H1 (cell line): ENCODE data around the gene SPIB. TPM values are rescaled to one million over a fixed set of nuclear protein-coding genes. Genes with fewer than 3 reads are reported as not detected.

Experiments
- CTCF ChIA-PET: fragments of 300-600 bp; sonication (Branson Sonifier 250); formaldehyde crosslinking; loops from one replicate; lab custom pipeline; 2021; ENCODE audit not compliant: partially characterized antibody; lab: Charles Lee
- POLR2A ChIA-PET: fragments of 300-600 bp; sonication (Branson Sonifier 250); formaldehyde crosslinking; loops from one replicate; lab custom pipeline; 2021; ENCODE audit warnings: inconsistent platforms; ENCODE audit not compliant: partially characterized antibody; lab: Charles Lee
- DNase-seq, 2 experiments: peaks; one replicate each; pipeline versions ENCODE4 v3.0.0 to v3.0.0-alpha.2; 2010 to 2022; ENCODE audit warnings: low spot score in 2 of 2, low read depth in 1 of 2, mixed read lengths in 1 of 2
- FAIRE-seq: peaks from 2 replicates; lab custom pipeline; 2011; peaks lifted over from hg19 to GRCh38; lab: Jason Lieb, UNC
- H2AFZ ChIP-seq: 2 replicates; pipeline ENCODE4 v1.8.1; 2012; ENCODE audit warnings: low read length, inconsistent platforms
- H2AK5ac ChIP-seq: 2 replicates; pipeline ENCODE4 v1.6.1; 2013; ENCODE audit warnings: low read depth, low read length
- H2BK120ac ChIP-seq: replicated peaks from 2 replicates; pipeline ENCODE3; 2013; ENCODE audit warnings: low read depth, low read length, inconsistent platforms
- H2BK12ac ChIP-seq: 2 replicates; pipeline ENCODE4 v1.6.1; 2013; ENCODE audit warnings: low read depth, low read length
- H2BK15ac ChIP-seq: 2 replicates; pipeline ENCODE4 v1.6.1; 2013; ENCODE audit warnings: low read length
- H2BK20ac ChIP-seq: 2 replicates; pipeline ENCODE4 v1.6.1; 2013; ENCODE audit warnings: low read length
- H2BK5ac ChIP-seq: 2 replicates; pipeline ENCODE4 v1.6.1; 2013; ENCODE audit warnings: low read depth, low read length
- H3K14ac ChIP-seq: 2 replicates; pipeline ENCODE4 v1.6.1; 2013; ENCODE audit warnings: inconsistent platforms; ENCODE audit not compliant: insufficient read length
- H3K18ac ChIP-seq: 2 replicates; pipeline ENCODE4 v1.6.1; 2013; ENCODE audit warnings: low read length; ENCODE audit errors: extremely low read depth
- H3K23ac ChIP-seq: 2 replicates; pipeline ENCODE4 v1.6.1; 2013; ENCODE audit warnings: inconsistent platforms; ENCODE audit not compliant: insufficient read length
- H3K23me2 ChIP-seq: 2 replicates; pipeline ENCODE4 v1.6.1; 2013; ENCODE audit warnings: low read depth, low read length
- H3K27ac ChIP-seq: 2 replicates; pipeline ENCODE4 v1.6.1; 2011; ENCODE audit warnings: low read depth, low read length, inconsistent platforms
- H3K27me3 ChIP-seq, 4 experiments: replicated peaks in 1 of 4; 1 replicate in 1 of 4; 2 replicates in 3 of 4; pipeline versions ENCODE4 v1.6.1 to v1.8.1; 2011 to 2013; ENCODE audit warnings: low read length in 3 of 4, mild to moderate bottlenecking in 3 of 4, inconsistent platforms in 2 of 4, mixed read lengths in 2 of 4, moderate library complexity in 1 of 4; ENCODE audit not compliant: control insufficient read depth in 3 of 4, insufficient read depth in 3 of 4; ENCODE audit errors: extremely low read depth in 1 of 4
- H3K36me3 ChIP-seq, 4 experiments: 2 replicates each; pipeline versions ENCODE4 v1.6.1 to v1.8.1; 2011 to 2013; ENCODE audit warnings: mild to moderate bottlenecking in 4 of 4, low read length in 3 of 4, moderate library complexity in 2 of 4, control low read depth in 1 of 4, inconsistent platforms in 1 of 4; ENCODE audit not compliant: insufficient read depth in 4 of 4, control insufficient read depth in 2 of 4
- H3K4ac ChIP-seq: replicated peaks from 2 replicates; pipeline ENCODE3; 2013; ENCODE audit warnings: low read length, low read depth, mixed read lengths, inconsistent platforms; ENCODE audit not compliant: insufficient read length
- H3K4me1 ChIP-seq, 4 experiments: replicated peaks in 1 of 4; 1 replicate in 1 of 4; 2 replicates in 3 of 4; pipeline versions ENCODE4 v1.6.1 to v1.8.1; 2011 to 2013; ENCODE audit warnings: low read length in 3 of 4, inconsistent platforms in 2 of 4, mixed read lengths in 1 of 4; ENCODE audit not compliant: insufficient read depth in 4 of 4, control insufficient read depth in 3 of 4
- H3K4me2 ChIP-seq, 2 experiments: 2 replicates each; pipeline versions ENCODE4 v1.6.1 to v1.8.1; 2011 to 2013; ENCODE audit warnings: low read depth in 2 of 2, low read length in 2 of 2, control low read depth in 1 of 2, inconsistent platforms in 1 of 2, mild to moderate bottlenecking in 1 of 2; ENCODE audit not compliant: insufficient read depth in 1 of 2
- H3K4me3 ChIP-seq, 4 experiments: fragments of 200-600, 300-600 bp in 1 of 4; sonication (generic), shearing (Covaris generic), sonication (Bioruptor Twin) in 1 of 4; 2 replicates each; pipeline versions ENCODE4 v1.5.1 to v1.8.1; 2011 to 2016; ENCODE audit warnings: low read length in 4 of 4, low read depth in 3 of 4, control low read depth in 2 of 4, inconsistent platforms in 2 of 4, mild to moderate bottlenecking in 2 of 4, mixed read lengths in 1 of 4, moderate library complexity in 1 of 4; ENCODE audit not compliant: insufficient read depth in 2 of 4; ENCODE audit errors: extremely low read depth in 1 of 4
- H3K56ac ChIP-seq: replicated peaks from 2 replicates; pipeline ENCODE3; 2013; ENCODE audit warnings: low read depth, mild to moderate bottlenecking, mixed read lengths, low read length, inconsistent platforms; ENCODE audit not compliant: insufficient read length
- H3K79me1 ChIP-seq: 2 replicates; pipeline ENCODE4 v1.6.1; 2013; ENCODE audit warnings: low read depth, low read length, control low read depth
- H3K79me2 ChIP-seq, 2 experiments: 2 replicates each; pipeline versions ENCODE4 v1.6.1 to v1.8.1; 2012 to 2013; ENCODE audit warnings: low read length in 2 of 2, mild to moderate bottlenecking in 2 of 2, inconsistent platforms in 1 of 2; ENCODE audit not compliant: insufficient read depth in 2 of 2, control insufficient read depth in 1 of 2
- H3K9ac ChIP-seq, 4 experiments: replicated peaks in 1 of 4; 1 replicate in 1 of 4; 2 replicates in 3 of 4; pipeline versions ENCODE4 v1.6.1 to v1.8.1; 2011 to 2013; ENCODE audit warnings: low read depth in 3 of 4, low read length in 3 of 4, control low read depth in 2 of 4, mild to moderate bottlenecking in 2 of 4, moderate library complexity in 2 of 4, inconsistent platforms in 1 of 4; ENCODE audit errors: extremely low read depth in 1 of 4
- H3K9me3 ChIP-seq, 2 experiments: 2 replicates each; pipeline versions ENCODE4 v1.6.1 to v1.8.1; 2012 to 2013; ENCODE audit warnings: mild to moderate bottlenecking in 2 of 2, moderate library complexity in 2 of 2, control low read depth in 1 of 2, inconsistent platforms in 1 of 2, low read depth in 1 of 2, low read length in 1 of 2, mixed read lengths in 1 of 2; ENCODE audit not compliant: insufficient read depth in 2 of 2
- H4K20me1 ChIP-seq, 2 experiments: replicated peaks in 1 of 2; 2 replicates each; pipeline versions ENCODE3 to v1.8.1; 2011 to 2013; ENCODE audit warnings: inconsistent platforms in 2 of 2, low read length in 2 of 2, mild to moderate bottlenecking in 1 of 2; ENCODE audit not compliant: insufficient read depth in 2 of 2, control insufficient read depth in 1 of 2
- H4K5ac ChIP-seq: 2 replicates; pipeline ENCODE4 v1.6.1; 2013; ENCODE audit warnings: low read length, low read depth, mixed read lengths, inconsistent platforms; ENCODE audit not compliant: insufficient read length
- H4K8ac ChIP-seq: 2 replicates; pipeline ENCODE4 v1.8.0; 2013; ENCODE audit warnings: mild to moderate bottlenecking, moderate library complexity, low read length, inconsistent platforms; ENCODE audit not compliant: insufficient read depth; ENCODE audit errors: extremely low read depth
- H4K91ac ChIP-seq: replicated peaks from 2 replicates; pipeline ENCODE3; 2013; ENCODE audit warnings: low read length, mixed read lengths, inconsistent platforms; ENCODE audit not compliant: insufficient read length
- HDAC6 ChIP-seq: IDR thresholded peaks from one replicate; pipeline ENCODE4 v1.7.1; 2012; ENCODE audit warnings: low read depth, mild to moderate bottlenecking, inconsistent platforms, low read length, moderate library complexity
- KDM1A ChIP-seq: fragments of 200-600, 300-600 bp; sonication (generic); IDR thresholded peaks from 2 replicates; pipeline ENCODE4 v1.7.1; 2016; ENCODE audit warnings: mild to moderate bottlenecking, low read length, borderline replicate concordance
- WGBS, 2 experiments: shearing (Covaris generic) in 1 of 2; methylation state at CpG; one replicate each; pipeline versions ENCODE4 v1.1.6 to v1.1.7; 2013 to 2015; ENCODE audit warnings: low lambda C conversion rate in 2 of 2, mixed read lengths in 2 of 2, inconsistent platforms in 1 of 2, low coverage in 1 of 2, missing lambda C conversion rate in 1 of 2; ENCODE audit not compliant: insufficient replicate concordance in 2 of 2, insufficient coverage in 1 of 2, insufficient read length in 1 of 2; ENCODE audit errors: extremely low coverage in 1 of 2, missing lambda C conversion rate in 1 of 2; 5-methylcytosine and 5-hydroxymethylcytosine counted together
- polyA plus RNA-seq, 7 experiments: library from polyadenylated mRNA; depleted of rRNA in 3 of 7; stranded (reverse) in 5 of 7; unstranded in 2 of 7; fragments of >200 nt in 5 of 7; fragments of 200-250 nt in 2 of 7; gene quantifications; 1 replicate in 5 of 7; 2 replicates in 1 of 7; 4 replicates in 1 of 7; pipeline versions ENCODE4 v1.2.1 to v1.2.3, GENCODE V29; 2011 to 2013; ENCODE audit warnings: missing spikeins in 2 of 7, mixed read lengths in 2 of 7
- total RNA-seq: library from RNA; stranded (reverse); fragmentation: NEBNext Ultra II Directional; extraction: Animal tissue kit (Norgen Biotek cat#: 25700); gene quantifications from 2 replicates; pipeline ENCODE4 v1.2.1, GENCODE V29; 2021

SPIB gene
- total and polyA plus RNA-seq, 2 of the 8 experiments (the other 6 are each of a cell fraction or from before 2014, with no cell fraction given): 11.1 to 17.4 TPM

GRCh38 chr19:50423279-50424113 lies 4.8 kb downstream of the SPIB start:
- H3K23ac ChIP-seq: no peak overlapping the region
- no peak overlapping the region for H4K5ac ChIP-seq
- H3K27me3 ChIP-seq: peaks cover 0 to 6% (median 2%) of the 10 kb centered on the region in 4 experiments; a peak in 1 of 7 replicates
- no peak overlapping the region for H4K91ac ChIP-seq
- no peak overlapping the region for H2BK5ac ChIP-seq
- POLR2A ChIA-PET: interaction anchor here (0.7 to 3.4 kb wide), 5 partner anchors 13 to 110 kb away, joined by 3 to 15 read pairs (median 3); partner anchors contain the start of gene POLD1
- H4K8ac ChIP-seq: no peak overlapping the region
- H3K18ac ChIP-seq: no peak overlapping the region
- no peak overlapping the region for H3K4ac ChIP-seq
- no peaks in the 10 kb centered on the region for H3K79me2 ChIP-seq
- 97% methylated on average over 21 of the region's 22 CpGs; no CpG with 5 or more reads in 1 of the 2 experiments for WGBS, 2 experiments
- no peaks in the 10 kb centered on the region for H3K36me3 ChIP-seq
- no peak overlapping the region for H3K9ac ChIP-seq
- no peak overlapping the region for H3K56ac ChIP-seq
- FAIRE-seq (no peak), DNase-seq (no peak)
- peaks cover 0 to 15% (median 11%) of the 10 kb centered on the region in 4 experiments; a peak in 6 of 7 replicates for H3K4me1 ChIP-seq
- H2BK12ac ChIP-seq: no peak overlapping the region
- H3K4me3 ChIP-seq: no peak overlapping the region
- no peak overlapping the region for H2AFZ ChIP-seq
- H3K79me1 ChIP-seq: peaks cover 2% of the 10 kb centered on the region; the same call in 1 of the 2 replicates
- H3K23me2 ChIP-seq: peaks cover 11% of the 10 kb centered on the region; the same call in 1 of the 2 replicates
- no peak overlapping the region for H2BK15ac ChIP-seq
- no peak overlapping the region for H3K4me2 ChIP-seq
- TF ChIP-seq KDM1A (peak; percentile 40; the same call in 1 of the 2 replicates), HDAC6 (no peak)
- TF ChIP-seq, all 59 proteins: peak for 1
- H3K14ac ChIP-seq: no peak overlapping the region
- H4K20me1 ChIP-seq: no peaks in the 10 kb centered on the region
- CTCF ChIA-PET: interaction anchor here (1.0 to 2.4 kb wide), 3 partner anchors 8 to 43 kb away, joined by 4 to 9 read pairs (median 7); no protein-coding TSS in a partner anchor
- H3K9me3 ChIP-seq: no peaks in the 10 kb centered on the region
- no peak overlapping the region for H2BK120ac ChIP-seq
- no peak overlapping the region for H3K27ac ChIP-seq
- no peak overlapping the region for H2BK20ac ChIP-seq
- 0 out of 2 replicates have a peak overlapping the region, but pooled peaks have one; percentile 53 for H2AK5ac ChIP-seq
